Measurements from ENCODE around the gene ELAPOR1. TPM values are rescaled to one million over a fixed set of nuclear protein-coding genes. Genes with fewer than 3 reads are reported as not detected.

The ELAPOR1 gene
- under 1 TPM; 0.11 to 0.12 TPM for total RNA-seq

- H3K27me3 ChIP-seq: no peaks in the 10 kb centered on the region
- TF ChIP-seq CTCF (IDR thresholded peaks at IDR 0.05): no peak
- H3K9me3 ChIP-seq: no peaks in the 10 kb centered on the region
- H3K27ac ChIP-seq: no peak within 1 kb of the TSS
- H3K36me3 ChIP-seq: no peaks in the 10 kb centered on the region
- peaks cover 0 to 28% of the 10 kb centered on the region in 2 donors for H3K4me1 ChIP-seq
- peak within 1 kb of the TSS; percentile 15 to 42 for H3K4me3 ChIP-seq
- DNase-seq (ENCODE audit: low spot score): no peak
Measured at GRCh38 chr1:109113590-109114341, at the start of gene ELAPOR1. Gene ELAPOR1, plus strand, starts transcription at chr1:109114115. Its CDS starts 69 bp downstream, at chr1:109114184.

GRCh38 chr1:109065137-109065536, 48.8 kb upstream of the ELAPOR1 start:
- Histone ChIP-seq H3K9me3 (no peaks in the 10 kb centered on the region), H3K27ac (no peak overlapping the region), H3K4me3 (no peak overlapping the region), H3K27me3 (no peaks in the 10 kb centered on the region), H3K4me1 (peaks cover 0 to 12% of the 10 kb centered on the region in 2 donors), H3K36me3 (peaks cover 45% of the 10 kb centered on the region)
- peak; percentile 34 for DNase-seq (ENCODE audit: low spot score)
- no peak for TF ChIP-seq CTCF (IDR thresholded peaks at IDR 0.05)

GRCh38 chr1:109067883-109068282, 46.0 kb upstream of the ELAPOR1 start:
- peak; percentile 16 for DNase-seq (ENCODE audit: low spot score)
- Histone ChIP-seq H3K36me3 (peaks cover 48% of the 10 kb centered on the region), H3K27ac (no peak overlapping the region), H3K9me3 (no peaks in the 10 kb centered on the region), H3K27me3 (no peaks in the 10 kb centered on the region), H3K4me1 (peaks cover 0 to 6% of the 10 kb centered on the region in 2 donors), H3K4me3 (no peak overlapping the region)
- TF ChIP-seq CTCF (IDR thresholded peaks at IDR 0.05): no peak

GRCh38 chr1:109069294-109069693, 44.6 kb upstream of the ELAPOR1 start:
- Histone ChIP-seq H3K27me3 (no peaks in the 10 kb centered on the region), H3K9me3 (no peaks in the 10 kb centered on the region), H3K36me3 (peaks cover 36% of the 10 kb centered on the region), H3K4me1 (peaks cover 0 to 7% of the 10 kb centered on the region in 2 donors), H3K27ac (no peak overlapping the region), H3K4me3 (no peak overlapping the region)
- no peak for DNase-seq (ENCODE audit: low spot score)
- TF ChIP-seq CTCF (IDR thresholded peaks at IDR 0.05): no peak

GRCh38 chr1:109075531-109076490, 38.1 kb upstream of the ELAPOR1 start, which contains the start of gene TAF13:
Gene TAF13, minus strand, starts transcription at chr1:109076003. Its CDS starts 56 bp downstream, at chr1:109075947.
- Histone ChIP-seq H3K27me3 (no peaks in the 10 kb centered on the region), H3K9me3 (no peaks in the 10 kb centered on the region), H3K36me3 (peaks cover 4% of the 10 kb centered on the region), H3K4me3 (peak within 1 kb of the TSS; percentile 74 to 92), H3K27ac (peak within 1 kb of the TSS; percentile 88 to 97), H3K4me1 (peaks cover 0 to 18% of the 10 kb centered on the region in 2 donors)
- TF ChIP-seq CTCF (IDR thresholded peaks at IDR 0.05): peak in 1 of 2 donors; percentile 49
- DNase-seq (ENCODE audit: low spot score): peak; percentile 95
